Activated CD4-positive, alpha-beta T cell treated with anti-CD3 and anti-CD28 coated beads, Interleukin-2, amount 10 ng/mL, durations not matched to agents 24 days and 14 days (primary cell): ENCODE measurements around the gene TAAR8. TPM values are rescaled to one million over a fixed set of nuclear protein-coding genes. Genes with fewer than 3 reads are reported as not detected.
A peak's percentile ranks its signal among the peaks of the same experiment; 100 is the strongest.

Experiments used
- DNase-seq: peaks from one replicate; pipeline ENCODE4 v3.0.0; 2022
- H3K27ac Mint-ChIP-seq: one replicate; pipeline ENCODE4 v1.8.0; 2022; ENCODE audit warnings: mild to moderate bottlenecking, mixed read lengths
- H3K27me3 Mint-ChIP-seq: one replicate; pipeline ENCODE4 v1.8.0; 2022; ENCODE audit warnings: mixed read lengths
- H3K36me3 Mint-ChIP-seq: one replicate; pipeline ENCODE4 v1.8.0; 2022; ENCODE audit warnings: low read depth, mild to moderate bottlenecking, mixed read lengths
- H3K4me1 Mint-ChIP-seq: one replicate; pipeline ENCODE4 v1.8.0; 2021; ENCODE audit warnings: mixed read lengths
- H3K4me3 Mint-ChIP-seq: one replicate; pipeline ENCODE4 v1.8.0; 2022; ENCODE audit warnings: mild to moderate bottlenecking, moderate library complexity, mixed read lengths
- H3K9me3 Mint-ChIP-seq: one replicate; pipeline ENCODE4 v1.8.0; 2021; ENCODE audit warnings: mixed read lengths
- intact Hi-C: fragments of 100-400 bp; cut with micrococcal nuclease; formaldehyde crosslinking; loops from one replicate; pipeline ENCODE4 v1.15.1; 2023
- total RNA-seq: library from RNA; stranded (reverse); gene quantifications from 2 replicates; pipeline ENCODE4 v1.2.3, GENCODE V29; 2022

The TAAR8 gene
- total RNA-seq, result not detected in 2 replicates

- Mint-ChIP-seq H3K27ac (no peak within 1 kb of the TSS), H3K4me3 (no peak within 1 kb of the TSS), H3K4me1 (no peaks in the 10 kb centered on the region), H3K9me3 (no peaks in the 10 kb centered on the region), H3K36me3 (no peaks in the 10 kb centered on the region), H3K27me3 (peaks cover 22% of the 10 kb centered on the region)
- DNase-seq, result no peak
- intact Hi-C loops, result no loop called here
These were observed at the start of gene TAAR8 for GRCh38 chr6:132552372-132552771. TAAR8 (plus strand) TSS chr6:132552672; CDS start chr6:132552693, 21 bp downstream.

DNA sequence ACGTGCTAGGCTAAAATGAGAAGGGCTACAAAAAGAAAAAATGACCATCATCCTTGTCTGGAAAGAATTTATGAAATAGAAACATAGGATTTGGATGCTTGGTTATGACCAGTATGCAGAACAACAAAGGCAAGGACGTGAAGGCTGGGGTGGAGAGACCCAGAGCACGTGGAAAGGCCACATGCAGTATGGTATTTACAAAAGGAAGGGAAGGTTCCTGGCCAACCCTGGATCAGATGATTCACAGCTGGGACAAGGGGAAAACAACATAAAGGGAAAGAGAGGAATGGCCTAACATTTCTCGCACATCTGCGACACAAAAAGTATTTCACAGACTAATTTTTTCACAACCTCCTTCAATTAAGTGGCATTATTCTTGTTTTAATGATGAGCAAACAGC, 47.7 kb upstream of the TAAR8 start:
- peaks cover 3% of the 10 kb centered on the region for H3K4me1 Mint-ChIP-seq
- DNase-seq, result no peak
- H3K4me3 Mint-ChIP-seq, result no peak overlapping the region
- no peaks in the 10 kb centered on the region for H3K9me3 Mint-ChIP-seq
- intact Hi-C loops, result no loop called here
- H3K36me3 Mint-ChIP-seq, result peaks cover 17% of the 10 kb centered on the region
- H3K27me3 Mint-ChIP-seq, result no peaks in the 10 kb centered on the region
- H3K27ac Mint-ChIP-seq, result no peak overlapping the region

GRCh38 chr6:132505158-132505557, 47.3 kb upstream of the TAAR8 start:
- H3K4me1 Mint-ChIP-seq, result peaks cover 2% of the 10 kb centered on the region
- H3K27me3 Mint-ChIP-seq, result no peaks in the 10 kb centered on the region
- no peaks in the 10 kb centered on the region for H3K9me3 Mint-ChIP-seq
- H3K27ac Mint-ChIP-seq, result no peak overlapping the region
- intact Hi-C loops, result no loop called here
- no peak overlapping the region for H3K4me3 Mint-ChIP-seq
- peaks cover 13% of the 10 kb centered on the region for H3K36me3 Mint-ChIP-seq
- DNase-seq, result no peak

- Mint-ChIP-seq H3K4me3 (no peak overlapping the region), H3K27ac (no peak overlapping the region), H3K36me3 (peaks cover 10% of the 10 kb centered on the region), H3K4me1 (peaks cover 12% of the 10 kb centered on the region), H3K9me3 (no peaks in the 10 kb centered on the region), H3K27me3 (no peaks in the 10 kb centered on the region)
- intact Hi-C loops, result no loop called here
- no peak for DNase-seq
These were observed 46.0 kb upstream of the TAAR8 start for GRCh38 chr6:132506461-132506860.

- no peak overlapping the region for H3K27ac Mint-ChIP-seq
- no peaks in the 10 kb centered on the region for H3K9me3 Mint-ChIP-seq
- no peak overlapping the region for H3K4me3 Mint-ChIP-seq
- H3K36me3 Mint-ChIP-seq, result peaks cover 7% of the 10 kb centered on the region
- intact Hi-C loops, result no loop called here
- peaks cover 16% of the 10 kb centered on the region for H3K4me1 Mint-ChIP-seq
- H3K27me3 Mint-ChIP-seq, result no peaks in the 10 kb centered on the region
- DNase-seq, result no peak
These were observed 45.3 kb upstream of the TAAR8 start for GRCh38 chr6:132506869-132507808.

- Mint-ChIP-seq H3K27ac (no peak overlapping the region), H3K9me3 (no peaks in the 10 kb centered on the region), H3K4me3 (peak overlapping the region; percentile 88), H3K36me3 (peaks cover 6% of the 10 kb centered on the region), H3K4me1 (peaks cover 26% of the 10 kb centered on the region), H3K27me3 (peaks cover 13% of the 10 kb centered on the region)
- DNase-seq, result no peak
- intact Hi-C loops, result no loop called here
These were observed 41.2 kb upstream of the TAAR8 start for GRCh38 chr6:132511210-132511830.

DNA sequence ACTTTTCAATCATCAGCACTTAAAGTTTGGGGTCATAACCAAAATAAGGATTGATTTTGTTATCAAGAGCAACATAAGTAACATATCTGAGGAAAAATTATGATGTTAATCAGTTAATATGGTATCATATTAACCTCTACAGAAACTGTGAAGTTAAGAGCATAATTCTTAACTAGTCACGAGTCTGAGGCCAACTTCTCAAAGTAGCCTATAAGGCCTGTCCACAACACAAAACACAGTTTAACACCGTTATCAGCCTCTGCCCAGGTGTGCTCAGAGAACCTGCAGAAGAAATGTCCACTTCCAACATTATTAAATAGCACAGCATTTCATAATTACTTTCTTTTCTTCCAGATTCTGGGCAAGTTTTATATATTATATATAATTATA, 40.6 kb upstream of the TAAR8 start:
- Mint-ChIP-seq H3K27me3 (peaks cover 18% of the 10 kb centered on the region), H3K4me3 (peak overlapping the region; percentile 88), H3K9me3 (no peaks in the 10 kb centered on the region), H3K4me1 (peaks cover 26% of the 10 kb centered on the region), H3K36me3 (peaks cover 6% of the 10 kb centered on the region), H3K27ac (no peak overlapping the region)
- no peak for DNase-seq
- intact Hi-C loops, result loop anchor here (2.0 kb wide), 1 partner anchor 303 kb away; the partner anchor contains the start of gene RPS12

DNA sequence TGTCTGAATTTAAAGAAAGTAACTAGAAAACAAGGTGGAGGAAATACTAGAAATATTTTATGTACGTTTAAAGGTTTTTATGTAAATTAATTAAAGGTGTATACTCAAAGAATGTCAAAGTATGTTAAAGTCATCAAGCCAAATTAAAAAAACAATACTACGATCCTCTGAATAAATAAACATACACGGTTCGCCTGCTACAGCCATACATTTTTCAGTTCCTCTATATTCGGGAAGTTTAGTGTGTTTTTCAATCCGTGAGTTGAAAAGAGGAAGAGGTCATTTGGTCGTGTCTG, 40.2 kb upstream of the TAAR8 start:
- Mint-ChIP-seq H3K27me3 (peaks cover 20% of the 10 kb centered on the region), H3K36me3 (peaks cover 6% of the 10 kb centered on the region), H3K4me1 (peaks cover 26% of the 10 kb centered on the region), H3K4me3 (peak overlapping the region; percentile 88), H3K27ac (peak overlapping the region; percentile 65), H3K9me3 (no peaks in the 10 kb centered on the region)
- intact Hi-C loops, result loop anchor here (2.0 kb wide), 1 partner anchor 303 kb away; the partner anchor contains the start of gene RPS12
- DNase-seq, result no peak

GRCh38 chr6:132512638-132513632, 39.5 kb upstream of the TAAR8 start, which contains the start of gene STX7:
STX7 (minus strand) TSS chr6:132513116; CDS start chr6:132503530, 9,586 bp downstream.
- peak within 1 kb of the TSS; percentile 96 for H3K4me3 Mint-ChIP-seq
- H3K4me1 Mint-ChIP-seq, result peaks cover 26% of the 10 kb centered on the region
- intact Hi-C loops, result loop anchor here (2.0 kb wide), 1 partner anchor 302 kb away; the partner anchor contains the start of gene RPS12
- no peaks in the 10 kb centered on the region for H3K9me3 Mint-ChIP-seq
- H3K27me3 Mint-ChIP-seq, result peaks cover 21% of the 10 kb centered on the region
- peak; percentile 96 for DNase-seq
- peaks cover 6% of the 10 kb centered on the region for H3K36me3 Mint-ChIP-seq
- peak within 1 kb of the TSS; percentile 94 for H3K27ac Mint-ChIP-seq

GRCh38 chr6:132513831-132514545, 38.5 kb upstream of the TAAR8 start:
- Mint-ChIP-seq H3K4me3 (peak overlapping the region; percentile 96), H3K4me1 (peaks cover 26% of the 10 kb centered on the region), H3K27me3 (peaks cover 29% of the 10 kb centered on the region), H3K9me3 (no peaks in the 10 kb centered on the region), H3K36me3 (peaks cover 3% of the 10 kb centered on the region), H3K27ac (no peak overlapping the region)
- intact Hi-C loops, result loop anchor here (2.0 kb wide), 1 partner anchor 301 kb away; the partner anchor contains the start of gene RPS12
- DNase-seq, result no peak

DNA sequence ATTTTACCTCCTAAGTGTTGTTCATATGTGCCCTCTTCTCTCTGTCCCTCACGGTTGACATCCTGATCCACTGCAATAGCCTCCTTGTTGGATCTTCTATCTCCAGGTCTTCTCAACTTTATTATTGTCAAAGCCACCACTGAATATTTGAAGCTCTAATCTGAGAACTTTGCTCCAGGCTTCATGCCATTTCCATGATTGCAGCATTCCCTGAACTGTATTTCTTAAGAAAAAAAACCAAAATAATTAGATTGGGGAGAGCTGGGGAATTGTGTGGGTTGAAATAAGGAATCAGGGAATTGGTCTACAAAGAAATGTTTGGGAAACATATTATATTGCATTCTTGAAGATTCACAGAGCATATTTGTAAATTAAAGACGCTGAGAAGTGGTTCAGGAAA, 37.1 kb upstream of the TAAR8 start:
- Mint-ChIP-seq H3K4me3 (no peak overlapping the region), H3K4me1 (peaks cover 26% of the 10 kb centered on the region), H3K36me3 (peaks cover 3% of the 10 kb centered on the region), H3K27ac (no peak overlapping the region), H3K27me3 (peaks cover 36% of the 10 kb centered on the region), H3K9me3 (no peaks in the 10 kb centered on the region)
- intact Hi-C loops, result no loop called here
- no peak for DNase-seq

DNA sequence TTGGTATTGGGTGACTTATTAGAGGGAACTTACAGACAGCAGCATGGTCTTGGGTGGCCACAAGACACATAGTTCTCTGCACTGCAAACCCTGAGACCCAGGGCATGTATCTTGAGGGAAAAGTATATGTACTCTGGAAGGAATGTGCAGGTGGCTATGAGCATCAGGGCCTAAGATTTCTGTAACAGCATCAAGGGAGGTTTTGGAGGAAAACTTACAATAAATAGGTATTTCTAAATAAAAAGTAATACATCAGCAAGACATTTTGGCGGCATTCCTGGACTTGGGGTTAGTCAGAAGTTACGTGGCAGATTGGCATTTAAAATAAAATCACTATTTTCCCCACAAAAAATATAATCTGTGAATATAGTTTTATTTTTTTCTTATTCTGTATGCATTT, 31.5 kb upstream of the TAAR8 start:
- no peaks in the 10 kb centered on the region for H3K36me3 Mint-ChIP-seq
- intact Hi-C loops, result no loop called here
- DNase-seq, result no peak
- H3K27ac Mint-ChIP-seq, result no peak overlapping the region
- no peaks in the 10 kb centered on the region for H3K9me3 Mint-ChIP-seq
- peaks cover 62% of the 10 kb centered on the region for H3K27me3 Mint-ChIP-seq
- H3K4me3 Mint-ChIP-seq, result no peak overlapping the region
- H3K4me1 Mint-ChIP-seq, result no peaks in the 10 kb centered on the region

DNA sequence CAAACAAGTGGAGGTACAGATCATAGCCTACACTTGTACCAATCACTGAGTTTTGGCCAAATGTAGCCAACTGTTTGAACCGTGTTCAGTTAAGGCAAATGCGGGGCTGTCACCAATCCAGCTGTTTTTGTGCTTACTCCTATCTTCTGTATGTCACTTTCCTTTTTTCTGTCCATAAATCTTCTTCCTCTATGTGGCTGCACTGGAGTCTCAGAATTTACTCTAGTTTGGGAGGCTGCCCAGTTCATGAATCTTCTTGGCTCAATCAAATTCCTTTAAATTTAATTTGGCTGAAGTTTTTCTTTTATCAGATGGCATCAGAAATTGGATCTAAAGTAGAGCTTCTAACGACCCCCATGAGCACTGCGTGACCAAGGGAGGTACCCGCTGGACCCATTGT, 27.8 kb upstream of the TAAR8 start:
- Mint-ChIP-seq H3K36me3 (no peaks in the 10 kb centered on the region), H3K4me1 (no peaks in the 10 kb centered on the region), H3K27ac (no peak overlapping the region), H3K27me3 (peaks cover 48% of the 10 kb centered on the region), H3K4me3 (no peak overlapping the region), H3K9me3 (no peaks in the 10 kb centered on the region)
- no peak for DNase-seq
- intact Hi-C loops, result no loop called here
